D721Med (cell line): ENCODE data around the gene DERA.

Experiments
- DNase-seq: peaks from one replicate; pipeline ENCODE4 v3.0.0; 2011; ENCODE audit warnings: low spot score; ENCODE audit not compliant: insufficient read length
- FAIRE-seq: peaks from 2 replicates; lab custom pipeline; 2011; peaks lifted over from hg19 to GRCh38; lab: Jason Lieb, UNC
- CTCF ChIP-seq: IDR thresholded peaks from 2 replicates; pipeline ENCODE4 v1.5.1; 2012; ENCODE audit warnings: mild to moderate bottlenecking, control low read depth; ENCODE audit not compliant: insufficient read depth; ENCODE audit errors: missing control alignments

DERA gene

GRCh38 chr12:15875863-15876262 is 35.3 kb upstream of the DERA start:
- DNase-seq (no peak), FAIRE-seq (no peak)
- TF ChIP-seq CTCF: no peak

- DNase-seq (no peak), FAIRE-seq (no peak)
- no peak for TF ChIP-seq CTCF
Measured at GRCh38 chr12:15879413-15879812, 31.7 kb upstream of the DERA start.

GRCh38 chr12:15880721-15881120 is 30.4 kb upstream of the DERA start:
- FAIRE-seq (no peak), DNase-seq (no peak)
- TF ChIP-seq CTCF: no peak

- DNase-seq: peak; percentile 51
- TF ChIP-seq CTCF: no peak
- peak; percentile 29 for FAIRE-seq
Measured at GRCh38 chr12:15882118-15882971, 28.8 kb upstream of the DERA start, which contains the start of gene STRAP. Gene STRAP, plus strand, starts transcription at chr12:15882387. Its CDS starts 321 bp downstream, at chr12:15882708.

- peak; percentile 63 for FAIRE-seq
Measured at GRCh38 chr12:15883536-15883935, 27.6 kb upstream of the DERA start.

GRCh38 chr12:15886372-15887042 is 24.6 kb upstream of the DERA start:
- DNase-seq: no peak
- FAIRE-seq: peak; percentile 16
- no peak for TF ChIP-seq CTCF

More at GRCh38 chr12:15883536-15883935, 27.6 kb upstream of the DERA start:
- TF ChIP-seq CTCF: no peak
- DNase-seq: no peak
